ENCODE measurements around the gene CNR2.
A peak's percentile ranks its signal among the peaks of the same experiment; 100 is the strongest.
"Not testable (repeated sequence)": the region's sequence is repeated elsewhere in the genome, so short reads cannot be mapped to it uniquely, and the experiment has no call there.

CNR2 gene

GRCh38 chr1:23913212-23913880 is at the start of gene CNR2:
Gene CNR2, minus strand, starts transcription at chr1:23913362. Its CDS starts 37,745 bp downstream, at chr1:23875617.
- DNase-seq = no peak

- DNase-seq = no peak
Observed at GRCh38 chr1:23960291-23961020, 47.3 kb upstream of the CNR2 start.

- DNase-seq = peak; percentile 91
Observed at GRCh38 chr1:23959461-23960290, 46.5 kb upstream of the CNR2 start, which contains the start of gene PNRC2. Gene PNRC2, plus strand, starts transcription at chr1:23959828. Its CDS starts 1,630 bp downstream, at chr1:23961458.

- DNase-seq = peak; percentile 94
Observed at GRCh38 chr1:23958810-23959460, 45.8 kb upstream of the CNR2 start.

GRCh38 chr1:23958040-23958809 is 45.1 kb upstream of the CNR2 start:
- DNase-seq = not testable (repeated sequence)

GRCh38 chr1:23957096-23957495 is 43.9 kb upstream of the CNR2 start:
- peak; percentile 95 for DNase-seq

GRCh38 chr1:23953020-23953419 is 39.9 kb upstream of the CNR2 start:
- no peak for DNase-seq

GRCh38 chr1:23947366-23947765 is 34.2 kb upstream of the CNR2 start:
- DNase-seq = no peak

GRCh38 chr1:23936481-23937176 is 23.5 kb upstream of the CNR2 start:
- no peak for DNase-seq

GRCh38 chr1:23931491-23931880 is 18.3 kb upstream of the CNR2 start:
- DNase-seq = no peak

- DNase-seq = no peak
Observed at GRCh38 chr1:23930861-23931490, 17.8 kb upstream of the CNR2 start.

- no peak for DNase-seq
Observed at GRCh38 chr1:23930270-23930669, 17.1 kb upstream of the CNR2 start.

- no peak for DNase-seq
Observed at GRCh38 chr1:23928789-23929188, 15.6 kb upstream of the CNR2 start.

- DNase-seq = no peak
Observed at GRCh38 chr1:23927097-23927496, 13.9 kb upstream of the CNR2 start.

GRCh38 chr1:23925279-23925678 is 12.1 kb upstream of the CNR2 start:
- DNase-seq = no peak

GRCh38 chr1:23924601-23925000 is 11.4 kb upstream of the CNR2 start:
- no peak for DNase-seq

GRCh38 chr1:23923592-23924499 is 10.7 kb upstream of the CNR2 start:
- DNase-seq = no peak

- no peak for DNase-seq
Observed at GRCh38 chr1:23922321-23922943, 9.3 kb upstream of the CNR2 start.

All from DMS 273 treated with DMSO at 0.1 percent for 48 hours (cell line).